ENCODE measurements around the gene PRDM13. TPM values are rescaled to one million over a fixed set of nuclear protein-coding genes. Genes with fewer than 3 reads are reported as not detected.

PRDM13 gene
- total RNA-seq, 1 donor from 2014 or later = not detected

DNA sequence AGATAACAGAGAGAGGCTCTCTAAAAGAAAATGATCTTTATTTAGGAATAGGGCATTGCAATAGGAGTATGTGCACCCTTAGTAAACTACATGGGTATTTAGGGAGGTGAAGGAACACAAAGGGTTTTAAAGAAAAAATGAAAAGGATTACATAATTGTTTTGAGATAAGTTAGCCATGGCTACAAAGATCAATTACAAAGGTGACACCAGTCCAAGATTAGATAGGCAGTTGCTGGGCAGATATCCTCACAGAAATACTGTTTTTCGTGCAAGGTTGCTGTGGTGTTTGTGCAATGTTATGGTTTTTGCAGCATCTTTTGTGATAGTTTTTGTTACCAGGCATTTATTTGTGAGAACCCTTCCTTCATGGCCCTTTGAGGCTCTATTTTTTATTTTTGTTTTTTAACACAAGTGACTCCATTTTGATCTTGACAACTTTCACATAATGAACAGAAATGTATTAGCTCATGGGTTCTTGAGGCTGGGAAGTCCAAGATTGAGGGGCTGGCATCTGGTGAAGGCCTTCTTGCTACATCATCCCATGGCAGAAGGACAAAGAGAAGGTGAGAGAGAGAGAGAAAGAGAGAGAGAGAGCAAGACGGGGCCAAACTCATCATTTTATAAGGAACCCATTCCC, 32.5 kb upstream of the PRDM13 start:
- TF ChIP-seq EZH2 (IDR thresholded peaks at IDR 0.05; ENCODE audit: insufficient read depth, low read length) = no peak
- no peak for TF ChIP-seq CTCF (IDR thresholded peaks at IDR 0.05; ENCODE audit: insufficient read depth, low read depth, low read length)
- no peaks in the 10 kb centered on the region for H4K20me1 ChIP-seq (ENCODE audit: insufficient read depth, low read length)
- H3K36me3 ChIP-seq (ENCODE audit: insufficient read depth, low read length) = no peaks in the 10 kb centered on the region
- H3K9ac ChIP-seq (ENCODE audit: low read length) = no peak overlapping the region
- H3K79me2 ChIP-seq (ENCODE audit: insufficient read depth, low read length) = no peaks in the 10 kb centered on the region
- Mint-ChIP-seq H3K27ac (ENCODE audit: unreplicated experiment) (no peak overlapping the region), H3K36me3 (ENCODE audit: low read depth, unreplicated experiment) (no peaks in the 10 kb centered on the region), H3K4me3 (ENCODE audit: unreplicated experiment) (no peak overlapping the region), H3K9me3 (ENCODE audit: unreplicated experiment) (peaks cover 6% of the 10 kb centered on the region), H3K4me1 (ENCODE audit: low read depth, unreplicated experiment) (no peaks in the 10 kb centered on the region), H3K27me3 (ENCODE audit: low read depth, unreplicated experiment) (peaks cover 39% of the 10 kb centered on the region)
- DNase-seq (ENCODE audit: low read depth) (no peak), FAIRE-seq (no peak)
- H3K27me3 ChIP-seq (ENCODE audit: insufficient read depth, low read length) = no peaks in the 10 kb centered on the region
- H3K4me1 ChIP-seq (ENCODE audit: insufficient read depth, low read length) = no peaks in the 10 kb centered on the region
- no peak overlapping the region for H3K4me3 ChIP-seq (ENCODE audit: insufficient read depth, low read depth, low read length)
- H3K4me2 ChIP-seq (ENCODE audit: low read length) = no peak overlapping the region
- no peaks in the 10 kb centered on the region for H3K9me3 ChIP-seq (ENCODE audit: insufficient read depth, low read depth, low read length)
- no peak overlapping the region for H2AFZ ChIP-seq (ENCODE audit: low read depth, low read length)
- H3K27ac ChIP-seq (ENCODE audit: low read depth, low read length) = no peak overlapping the region

DNA sequence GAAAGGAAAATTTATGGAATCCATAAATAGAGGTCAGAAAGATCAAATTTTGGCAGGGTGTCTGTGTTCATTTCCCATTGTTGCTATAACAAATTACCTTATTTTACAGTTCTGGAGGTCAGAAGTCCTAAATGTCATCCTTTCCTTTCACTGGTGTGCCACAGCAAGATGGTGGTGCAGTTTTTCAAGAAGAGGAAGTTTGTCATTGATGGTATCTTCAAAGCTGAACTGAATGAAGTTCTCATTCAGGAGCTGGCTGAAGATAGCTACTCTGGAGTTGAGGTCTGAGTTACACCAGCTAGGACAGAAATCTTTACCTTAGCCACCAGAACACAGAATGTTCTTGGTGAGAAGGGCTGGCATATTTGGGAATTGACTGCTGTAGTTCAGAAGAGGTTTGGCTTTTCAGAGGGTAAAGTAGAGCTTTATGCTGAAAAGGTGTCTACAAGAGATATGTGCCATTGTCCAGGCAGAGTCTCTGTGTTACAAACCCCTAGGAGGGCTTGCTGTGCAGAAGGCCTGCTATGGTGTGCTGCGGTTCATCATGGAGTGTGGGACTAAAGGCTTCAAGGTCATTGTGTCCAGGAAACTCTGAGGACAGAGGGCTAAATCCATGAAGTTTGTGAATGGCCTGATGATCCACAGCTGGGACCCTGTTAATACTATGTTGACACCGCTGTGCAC, 30.9 kb upstream of the PRDM13 start:
- no peak overlapping the region for H3K4me2 ChIP-seq (ENCODE audit: low read length)
- no peaks in the 10 kb centered on the region for H4K20me1 ChIP-seq (ENCODE audit: insufficient read depth, low read length)
- TF ChIP-seq CTCF (IDR thresholded peaks at IDR 0.05; ENCODE audit: insufficient read depth, low read depth, low read length) (no peak), EZH2 (IDR thresholded peaks at IDR 0.05; ENCODE audit: insufficient read depth, low read length) (no peak)
- no peak overlapping the region for H3K27ac Mint-ChIP-seq (ENCODE audit: unreplicated experiment)
- H3K4me1 Mint-ChIP-seq (ENCODE audit: low read depth, unreplicated experiment) = no peaks in the 10 kb centered on the region
- no peaks in the 10 kb centered on the region for H3K79me2 ChIP-seq (ENCODE audit: insufficient read depth, low read length)
- H3K9me3 Mint-ChIP-seq (ENCODE audit: unreplicated experiment) = peaks cover 3% of the 10 kb centered on the region
- FAIRE-seq = no peak
- no peak overlapping the region for H3K4me3 Mint-ChIP-seq (ENCODE audit: unreplicated experiment)
- no peak overlapping the region for H3K27ac ChIP-seq (ENCODE audit: low read depth, low read length)
- H3K9me3 ChIP-seq (ENCODE audit: insufficient read depth, low read depth, low read length) = no peaks in the 10 kb centered on the region
- no peak overlapping the region for H2AFZ ChIP-seq (ENCODE audit: low read depth, low read length)
- H3K36me3 Mint-ChIP-seq (ENCODE audit: low read depth, unreplicated experiment) = no peaks in the 10 kb centered on the region
- H3K27me3 ChIP-seq (ENCODE audit: insufficient read depth, low read length) = no peaks in the 10 kb centered on the region
- H3K4me3 ChIP-seq (ENCODE audit: insufficient read depth, low read depth, low read length) = no peak overlapping the region
- H3K9ac ChIP-seq (ENCODE audit: low read length) = no peak overlapping the region
- no peaks in the 10 kb centered on the region for H3K36me3 ChIP-seq (ENCODE audit: insufficient read depth, low read length)
- no peaks in the 10 kb centered on the region for H3K4me1 ChIP-seq (ENCODE audit: insufficient read depth, low read length)
- H3K27me3 Mint-ChIP-seq (ENCODE audit: low read depth, unreplicated experiment) = peaks cover 40% of the 10 kb centered on the region
- no peak for DNase-seq (ENCODE audit: low read depth)

DNA sequence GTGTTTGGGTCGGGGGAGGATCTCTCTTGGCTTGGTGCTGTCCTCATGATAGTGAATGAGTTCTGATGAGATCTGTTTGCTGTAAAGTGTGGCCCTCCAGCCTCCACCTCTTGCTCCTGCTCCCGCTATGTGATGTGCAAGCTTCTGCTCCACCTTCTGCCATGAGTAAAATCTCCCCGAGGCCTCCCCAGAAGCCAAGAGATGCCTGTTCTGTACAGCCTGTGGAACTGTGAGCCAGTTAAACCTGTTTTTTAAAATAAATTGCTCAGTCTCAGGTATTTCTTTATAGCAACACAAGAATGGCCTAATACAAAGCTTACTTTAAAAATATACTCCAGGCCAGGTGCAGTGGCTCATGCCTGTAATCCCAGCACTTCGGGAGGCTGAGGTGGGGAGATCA, 26.9 kb upstream of the PRDM13 start:
- Histone ChIP-seq H3K36me3 (ENCODE audit: insufficient read depth, low read length) (no peaks in the 10 kb centered on the region), H3K79me2 (ENCODE audit: insufficient read depth, low read length) (no peaks in the 10 kb centered on the region), H3K4me2 (ENCODE audit: low read length) (no peak overlapping the region), H3K9me3 (ENCODE audit: insufficient read depth, low read depth, low read length) (no peaks in the 10 kb centered on the region), H3K9ac (ENCODE audit: low read length) (no peak overlapping the region), H4K20me1 (ENCODE audit: insufficient read depth, low read length) (no peaks in the 10 kb centered on the region), H3K4me3 (ENCODE audit: insufficient read depth, low read depth, low read length) (no peak overlapping the region), H2AFZ (ENCODE audit: low read depth, low read length) (no peak overlapping the region), H3K27me3 (ENCODE audit: insufficient read depth, low read length) (no peaks in the 10 kb centered on the region), H3K4me1 (ENCODE audit: insufficient read depth, low read length) (no peaks in the 10 kb centered on the region), H3K27ac (ENCODE audit: low read depth, low read length) (no peak overlapping the region)
- Mint-ChIP-seq H3K27me3 (ENCODE audit: low read depth, unreplicated experiment) (peaks cover 57% of the 10 kb centered on the region), H3K4me3 (ENCODE audit: unreplicated experiment) (no peak overlapping the region), H3K27ac (ENCODE audit: unreplicated experiment) (no peak overlapping the region), H3K4me1 (ENCODE audit: low read depth, unreplicated experiment) (no peaks in the 10 kb centered on the region), H3K36me3 (ENCODE audit: low read depth, unreplicated experiment) (no peaks in the 10 kb centered on the region), H3K9me3 (ENCODE audit: unreplicated experiment) (no peaks in the 10 kb centered on the region)
- FAIRE-seq = no peak
- TF ChIP-seq EZH2 (IDR thresholded peaks at IDR 0.05; ENCODE audit: insufficient read depth, low read length) (no peak), CTCF (IDR thresholded peaks at IDR 0.05; ENCODE audit: insufficient read depth, low read depth, low read length) (no peak)
- no peak for DNase-seq (ENCODE audit: low read depth)

All from astrocyte (in vitro differentiated cells and primary cell).